ENCODE results near the gene PRSS50. TPM values are rescaled to one million over a fixed set of nuclear protein-coding genes. Genes with fewer than 3 reads are reported as not detected.
"Not testable (repeated sequence)": the region's sequence is repeated elsewhere in the genome, so short reads cannot be mapped to it uniquely, and the experiment has no call there.

Gene PRSS50
- total RNA-seq, 2 donors from 2014 or later: 1.2 to 4.4 TPM

DNA sequence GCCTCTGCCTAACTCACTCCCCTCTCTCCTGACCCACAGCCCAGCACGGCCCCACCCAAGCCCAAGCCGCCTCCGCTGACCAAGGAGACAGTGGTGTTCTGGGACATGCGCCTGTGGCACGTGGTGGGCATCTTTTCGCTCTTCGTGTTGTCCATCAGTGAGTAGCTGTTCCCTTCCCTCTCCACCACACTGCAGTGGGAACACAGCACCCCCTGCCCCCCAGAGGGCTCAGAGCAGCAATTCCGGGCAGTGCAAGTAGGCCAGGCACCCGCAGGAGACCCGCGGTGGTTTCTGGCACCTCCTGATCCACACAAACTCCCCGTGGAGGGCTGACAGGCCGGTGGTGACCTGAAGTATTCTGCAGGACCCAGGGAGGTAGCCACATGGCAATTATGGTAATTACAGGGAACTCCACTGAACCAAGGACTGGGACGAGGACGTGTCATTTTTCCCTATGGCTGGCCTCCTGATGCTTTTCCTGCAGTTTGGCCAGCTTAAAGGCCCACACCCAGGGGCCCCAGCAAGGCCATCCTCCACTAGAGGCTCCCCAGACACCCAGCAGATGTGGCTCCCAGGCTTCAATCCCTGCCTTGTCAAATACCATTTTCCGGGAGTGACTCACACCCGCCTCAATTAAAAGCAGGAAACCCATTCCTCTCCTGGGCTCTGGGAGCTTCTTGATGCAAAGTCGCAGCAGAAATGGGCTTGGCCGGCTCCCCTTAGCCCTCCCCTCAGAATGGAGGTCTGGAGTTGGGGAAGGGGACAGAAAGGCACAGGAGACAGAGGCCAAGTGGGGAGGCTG, 11.7 kb downstream of the PRSS50 start:
- Mint-ChIP-seq H3K27ac (peak overlapping the region; percentile 31), H3K36me3 (ENCODE audit: low read depth) (no peaks in the 10 kb centered on the region), H3K27me3 (ENCODE audit: insufficient read depth) (peaks cover 20% of the 10 kb centered on the region), H3K4me3 (no peak overlapping the region), H3K9me3 (no peaks in the 10 kb centered on the region), H3K4me1 (peaks cover 2% of the 10 kb centered on the region)
- no peaks in the 10 kb centered on the region for H3K36me3 ChIP-seq (ENCODE audit: control insufficient read depth, insufficient read depth, low read length)
- H3K9me3 ChIP-seq (ENCODE audit: control insufficient read depth, low read length): no peaks in the 10 kb centered on the region
- H3K4me3 ChIP-seq (ENCODE audit: low read length): no peak overlapping the region
- DNase-seq: peak; percentile 69
- TF ChIP-seq, protein P1, sequence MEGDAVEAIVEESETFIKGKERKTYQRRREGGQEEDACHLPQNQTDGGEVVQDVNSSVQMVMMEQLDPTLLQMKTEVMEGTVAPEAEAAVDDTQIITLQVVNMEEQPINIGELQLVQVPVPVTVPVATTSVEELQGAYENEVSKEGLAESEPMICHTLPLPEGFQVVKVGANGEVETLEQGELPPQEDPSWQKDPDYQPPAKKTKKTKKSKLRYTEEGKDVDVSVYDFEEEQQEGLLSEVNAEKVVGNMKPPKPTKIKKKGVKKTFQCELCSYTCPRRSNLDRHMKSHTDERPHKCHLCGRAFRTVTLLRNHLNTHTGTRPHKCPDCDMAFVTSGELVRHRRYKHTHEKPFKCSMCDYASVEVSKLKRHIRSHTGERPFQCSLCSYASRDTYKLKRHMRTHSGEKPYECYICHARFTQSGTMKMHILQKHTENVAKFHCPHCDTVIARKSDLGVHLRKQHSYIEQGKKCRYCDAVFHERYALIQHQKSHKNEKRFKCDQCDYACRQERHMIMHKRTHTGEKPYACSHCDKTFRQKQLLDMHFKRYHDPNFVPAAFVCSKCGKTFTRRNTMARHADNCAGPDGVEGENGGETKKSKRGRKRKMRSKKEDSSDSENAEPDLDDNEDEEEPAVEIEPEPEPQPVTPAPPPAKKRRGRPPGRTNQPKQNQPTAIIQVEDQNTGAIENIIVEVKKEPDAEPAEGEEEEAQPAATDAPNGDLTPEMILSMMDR (conservative IDR thresholded peaks at IDR 0.05): no peak
- H3K4me1 ChIP-seq (ENCODE audit: control insufficient read depth, insufficient read depth, low read length): no peaks in the 10 kb centered on the region
- no peak overlapping the region for H3K9ac ChIP-seq (ENCODE audit: extremely low read depth, low read length, poor library complexity, severe bottlenecking)
- 81 to 83% methylated on average over 15 to 19 of the region's 19 CpGs for WGBS, 2 experiments (ENCODE audit: insufficient coverage in 1 of 2, insufficient read length in 1 of 2)
- H3K27ac ChIP-seq (ENCODE audit: low read depth, low read length): no peak overlapping the region
- peaks cover 17% of the 10 kb centered on the region for H3K27me3 ChIP-seq (ENCODE audit: control insufficient read depth, insufficient read depth, low read length, poor library complexity, severe bottlenecking)

DNA sequence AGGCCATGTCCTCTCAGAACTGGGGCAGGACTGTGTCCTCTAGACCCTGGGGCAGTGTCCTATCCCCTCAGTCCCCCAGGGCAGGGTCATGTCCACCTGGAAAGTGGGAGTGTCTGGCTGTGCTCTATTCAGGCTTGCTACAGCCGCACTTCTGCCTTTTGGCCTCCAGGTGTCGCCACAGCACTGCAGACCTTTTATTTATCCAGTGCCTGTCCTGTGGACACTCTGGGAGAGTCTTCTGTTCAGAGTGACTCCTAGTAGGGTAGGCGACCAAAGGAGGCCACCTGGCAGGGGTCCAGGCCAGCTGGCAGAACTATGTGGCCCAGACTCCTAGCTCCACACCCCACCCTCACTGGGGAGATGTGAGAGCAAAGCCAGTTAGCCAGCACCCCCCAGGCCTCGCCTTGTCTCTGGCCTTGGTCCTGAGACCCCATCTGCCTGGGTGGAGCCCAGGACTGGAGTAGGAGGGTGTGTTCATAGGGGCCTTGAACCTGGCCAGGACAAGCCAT, 12.6 kb downstream of the PRSS50 start:
- peak; percentile 93 for DNase-seq
- TF ChIP-seq, protein P1 (conservative IDR thresholded peaks at IDR 0.05): peak; percentile 98
- no peak overlapping the region for H3K27ac ChIP-seq (ENCODE audit: low read depth, low read length)

DNA sequence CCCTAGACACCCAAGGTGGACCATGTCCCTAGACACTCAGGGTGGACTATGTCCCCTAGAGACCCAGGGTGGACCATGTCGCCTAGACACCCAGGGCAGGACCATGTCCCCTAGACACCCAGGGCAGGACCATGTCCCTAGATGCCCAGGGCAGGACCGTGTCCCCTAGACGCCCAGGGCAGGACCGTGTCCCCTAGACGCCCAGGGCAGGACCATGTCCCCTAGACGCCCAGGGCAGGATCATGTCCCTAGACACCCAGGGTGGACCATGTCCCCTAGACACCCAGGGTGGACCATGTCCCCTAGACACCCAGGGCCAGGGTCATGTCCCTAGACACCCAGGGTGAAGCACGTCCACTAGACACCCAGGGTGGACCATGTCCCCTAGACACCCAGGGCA, 13.3 kb downstream of the PRSS50 start:
- not testable (repeated sequence) for H3K9ac ChIP-seq (ENCODE audit: extremely low read depth, low read length, poor library complexity, severe bottlenecking); H3K9me3 Mint-ChIP-seq; DNase-seq; H3K4me3 Mint-ChIP-seq; H3K36me3 ChIP-seq (ENCODE audit: control insufficient read depth, insufficient read depth, low read length); H3K9me3 ChIP-seq (ENCODE audit: control insufficient read depth, low read length); H3K27ac ChIP-seq (ENCODE audit: low read depth, low read length); H3K4me3 ChIP-seq (ENCODE audit: low read length); H3K4me1 ChIP-seq (ENCODE audit: control insufficient read depth, insufficient read depth, low read length); H3K4me1 Mint-ChIP-seq; H3K27ac Mint-ChIP-seq; H3K36me3 Mint-ChIP-seq (ENCODE audit: low read depth)
- H3K27me3 Mint-ChIP-seq (ENCODE audit: insufficient read depth): peaks cover 27% of the 10 kb centered on the region
- 51 to 54% methylated on average over 7 of the region's 7 CpGs for WGBS, 2 experiments (ENCODE audit: insufficient coverage in 1 of 2, insufficient read length in 1 of 2)
- H3K27me3 ChIP-seq (ENCODE audit: control insufficient read depth, insufficient read depth, low read length, poor library complexity, severe bottlenecking): peaks cover 23% of the 10 kb centered on the region

More for the DNA sequence above, 12.6 kb downstream of the PRSS50 start:
- Mint-ChIP-seq H3K9me3 (no peaks in the 10 kb centered on the region), H3K4me1 (peaks cover 2% of the 10 kb centered on the region), H3K27ac (no peak overlapping the region), H3K4me3 (no peak overlapping the region), H3K27me3 (ENCODE audit: insufficient read depth) (peaks cover 27% of the 10 kb centered on the region), H3K36me3 (ENCODE audit: low read depth) (no peaks in the 10 kb centered on the region)
- Histone ChIP-seq H3K9me3 (ENCODE audit: control insufficient read depth, low read length) (no peaks in the 10 kb centered on the region), H3K9ac (ENCODE audit: extremely low read depth, low read length, poor library complexity, severe bottlenecking) (no peak overlapping the region), H3K4me3 (ENCODE audit: low read length) (no peak overlapping the region), H3K4me1 (ENCODE audit: control insufficient read depth, insufficient read depth, low read length) (no peaks in the 10 kb centered on the region), H3K36me3 (ENCODE audit: control insufficient read depth, insufficient read depth, low read length) (no peaks in the 10 kb centered on the region), H3K27me3 (ENCODE audit: control insufficient read depth, insufficient read depth, low read length, poor library complexity, severe bottlenecking) (peaks cover 23% of the 10 kb centered on the region)
- WGBS, 2 experiments (ENCODE audit: insufficient coverage in 1 of 2, insufficient read length in 1 of 2): 0 to 29% methylated on average over 1 to 4 of the region's 4 CpGs

All from endodermal cell (in vitro differentiated cells).